DND-41 (cell line): ENCODE data around the gene METTL2B.
"Not testable (repeated sequence)": the region's sequence is repeated elsewhere in the genome, so short reads cannot be mapped to it uniquely, and the experiment has no call there.

Experiments used
- ATAC-seq: fragments of 200-7000 bp; cut with Tn5 transposase; 3 replicates; pipeline ENCODE4 v1.9.1; 2021; ENCODE audit warnings: low read depth; ENCODE audit not compliant: insufficient read depth
- DNase-seq: peaks from one replicate; pipeline ENCODE4 v3.0.0-alpha.2; 2020
- H2AFZ ChIP-seq: 2 replicates; pipeline ENCODE4 v1.6.0; 2012; ENCODE audit warnings: low read depth, low read length
- H3K27ac ChIP-seq: 2 replicates; pipeline ENCODE4 v1.5.1; 2012; ENCODE audit warnings: low read length, inconsistent platforms
- H3K27me3 ChIP-seq: fragments of 200-600 bp; sonication (generic); 2 replicates; pipeline ENCODE4 v1.6.0; 2012; ENCODE audit warnings: low read length, mild to moderate bottlenecking, inconsistent platforms; ENCODE audit not compliant: insufficient read depth, poor library complexity
- H3K36me3 ChIP-seq: 2 replicates; pipeline ENCODE4 v1.5.1; 2012; ENCODE audit warnings: low read length, inconsistent platforms; ENCODE audit not compliant: insufficient read depth
- H3K4me1 ChIP-seq: 2 replicates; pipeline ENCODE4 v1.5.1; 2012; ENCODE audit warnings: mild to moderate bottlenecking, low read length; ENCODE audit not compliant: insufficient read depth
- H3K4me2 ChIP-seq: 2 replicates; pipeline ENCODE4 v1.6.0; 2012; ENCODE audit warnings: mild to moderate bottlenecking, moderate library complexity, low read length, inconsistent platforms; ENCODE audit not compliant: insufficient read depth
- H3K4me3 ChIP-seq, 2 experiments: fragments of 200-600 bp in 1 of 2; shearing (Covaris generic) in 1 of 2; 2 replicates each; pipeline ENCODE4 v1.5.1; 2012 to 2016; ENCODE audit warnings: inconsistent platforms in 2 of 2, low read length in 2 of 2, mild to moderate bottlenecking in 2 of 2, low read depth in 1 of 2, moderate library complexity in 1 of 2
- H3K79me2 ChIP-seq: 2 replicates; pipeline ENCODE4 v1.6.0; 2012; ENCODE audit warnings: low read length, inconsistent platforms; ENCODE audit not compliant: insufficient read depth
- H3K9ac ChIP-seq: 2 replicates; pipeline ENCODE4 v1.6.0; 2012; ENCODE audit warnings: low read depth, mild to moderate bottlenecking, inconsistent platforms, low read length, moderate library complexity
- H3K9me3 ChIP-seq: 2 replicates; pipeline ENCODE4 v1.5.1; 2012; ENCODE audit warnings: low read length, moderate library complexity, mild to moderate bottlenecking, inconsistent platforms; ENCODE audit not compliant: insufficient read depth, severe bottlenecking
- H4K20me1 ChIP-seq: 2 replicates; pipeline ENCODE4 v1.6.0; 2012; ENCODE audit warnings: low read length; ENCODE audit not compliant: insufficient read depth
- EZH2 ChIP-seq: IDR thresholded peaks from 3 replicates; pipeline ENCODE4 v1.6.1; 2012; ENCODE audit warnings: borderline replicate concordance, low read depth, mild to moderate bottlenecking, moderate library complexity, low read length, inconsistent platforms; ENCODE audit not compliant: severe bottlenecking
- TF ChIP-seq, protein P1 (sequence below): IDR thresholded peaks from 2 replicates; pipeline ENCODE4 v1.5.1; 2012; ENCODE audit warnings: borderline replicate concordance, low read length, moderate library complexity, mild to moderate bottlenecking; ENCODE audit not compliant: poor library complexity, severe bottlenecking; ENCODE audit errors: extremely low read depth

The METTL2B gene, protein sequence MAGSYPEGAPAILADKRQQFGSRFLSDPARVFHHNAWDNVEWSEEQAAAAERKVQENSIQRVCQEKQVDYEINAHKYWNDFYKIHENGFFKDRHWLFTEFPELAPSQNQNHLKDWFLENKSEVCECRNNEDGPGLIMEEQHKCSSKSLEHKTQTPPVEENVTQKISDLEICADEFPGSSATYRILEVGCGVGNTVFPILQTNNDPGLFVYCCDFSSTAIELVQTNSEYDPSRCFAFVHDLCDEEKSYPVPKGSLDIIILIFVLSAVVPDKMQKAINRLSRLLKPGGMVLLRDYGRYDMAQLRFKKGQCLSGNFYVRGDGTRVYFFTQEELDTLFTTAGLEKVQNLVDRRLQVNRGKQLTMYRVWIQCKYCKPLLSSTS

DNA sequence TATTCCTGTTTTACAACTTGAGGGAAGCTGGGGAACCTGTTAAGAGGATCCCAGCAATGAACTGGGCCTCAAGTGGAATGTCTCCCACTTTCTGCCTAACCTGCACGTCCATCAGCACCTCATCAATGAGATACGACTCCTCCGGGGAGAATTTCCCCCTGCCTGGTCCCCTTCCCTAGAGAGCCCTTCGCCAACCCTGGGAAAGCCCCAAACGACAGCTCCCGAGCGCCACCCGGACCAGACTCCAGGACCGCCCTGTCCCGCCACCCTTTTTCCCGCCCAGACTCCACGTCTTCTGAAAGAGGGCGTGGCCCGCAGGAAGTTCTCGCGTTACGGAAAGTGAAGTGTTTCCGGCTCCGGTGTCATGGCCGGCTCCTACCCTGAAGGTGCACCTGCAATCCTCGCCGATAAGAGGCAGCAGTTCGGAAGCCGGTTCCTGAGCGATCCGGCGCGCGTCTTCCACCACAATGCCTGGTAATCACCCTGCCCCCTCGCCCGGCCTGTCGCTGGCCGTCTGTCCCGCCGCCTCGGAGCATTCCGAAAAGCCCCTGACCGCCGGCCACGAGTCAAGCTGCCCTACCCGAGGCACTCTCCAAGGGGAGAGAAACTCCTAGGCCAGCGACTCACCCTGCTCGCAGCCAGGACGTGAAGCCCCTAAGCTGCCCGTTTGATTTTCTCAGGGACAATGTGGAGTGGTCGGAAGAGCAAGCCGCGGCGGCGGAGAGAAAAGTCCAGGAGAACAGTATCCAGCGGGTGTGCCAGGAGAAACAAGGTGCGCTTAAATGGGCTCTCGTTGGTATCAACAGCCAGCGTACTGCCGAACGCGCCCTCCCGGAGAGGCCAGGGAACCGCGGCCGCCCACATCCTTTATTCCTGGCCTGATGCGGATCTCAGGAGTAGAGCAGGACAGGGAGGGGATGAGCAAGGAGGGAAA lies at the start of gene METTL2B:
Gene METTL2B, plus strand, starts transcription at position 347 of the 934 bp plus-strand sequence. Its CDS starts 18 bp downstream, at position 365.
- Histone ChIP-seq H2AFZ (peak within 1 kb of the TSS; percentile 78), H3K9ac (peak within 1 kb of the TSS; percentile 73), H3K4me1 (peaks cover 26% of the 10 kb centered on the region), H3K27ac (peak within 1 kb of the TSS; percentile 81), H3K36me3 (peaks cover 28% of the 10 kb centered on the region; the same call in 1 of the 2 replicates), H3K4me3 (peak within 1 kb of the TSS; percentile 51 to 60; a peak in 3 of 4 replicates), H3K4me2 (peak within 1 kb of the TSS; percentile 78), H3K79me2 (peaks cover 35% of the 10 kb centered on the region)
- ATAC-seq (peak; percentile 93), DNase-seq (peak; percentile 94)
- H4K20me1 ChIP-seq, H3K9me3 ChIP-seq, H3K27me3 ChIP-seq: not testable (repeated sequence)
- TF ChIP-seq, protein P1, sequence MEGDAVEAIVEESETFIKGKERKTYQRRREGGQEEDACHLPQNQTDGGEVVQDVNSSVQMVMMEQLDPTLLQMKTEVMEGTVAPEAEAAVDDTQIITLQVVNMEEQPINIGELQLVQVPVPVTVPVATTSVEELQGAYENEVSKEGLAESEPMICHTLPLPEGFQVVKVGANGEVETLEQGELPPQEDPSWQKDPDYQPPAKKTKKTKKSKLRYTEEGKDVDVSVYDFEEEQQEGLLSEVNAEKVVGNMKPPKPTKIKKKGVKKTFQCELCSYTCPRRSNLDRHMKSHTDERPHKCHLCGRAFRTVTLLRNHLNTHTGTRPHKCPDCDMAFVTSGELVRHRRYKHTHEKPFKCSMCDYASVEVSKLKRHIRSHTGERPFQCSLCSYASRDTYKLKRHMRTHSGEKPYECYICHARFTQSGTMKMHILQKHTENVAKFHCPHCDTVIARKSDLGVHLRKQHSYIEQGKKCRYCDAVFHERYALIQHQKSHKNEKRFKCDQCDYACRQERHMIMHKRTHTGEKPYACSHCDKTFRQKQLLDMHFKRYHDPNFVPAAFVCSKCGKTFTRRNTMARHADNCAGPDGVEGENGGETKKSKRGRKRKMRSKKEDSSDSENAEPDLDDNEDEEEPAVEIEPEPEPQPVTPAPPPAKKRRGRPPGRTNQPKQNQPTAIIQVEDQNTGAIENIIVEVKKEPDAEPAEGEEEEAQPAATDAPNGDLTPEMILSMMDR: peak; percentile 64

DNA sequence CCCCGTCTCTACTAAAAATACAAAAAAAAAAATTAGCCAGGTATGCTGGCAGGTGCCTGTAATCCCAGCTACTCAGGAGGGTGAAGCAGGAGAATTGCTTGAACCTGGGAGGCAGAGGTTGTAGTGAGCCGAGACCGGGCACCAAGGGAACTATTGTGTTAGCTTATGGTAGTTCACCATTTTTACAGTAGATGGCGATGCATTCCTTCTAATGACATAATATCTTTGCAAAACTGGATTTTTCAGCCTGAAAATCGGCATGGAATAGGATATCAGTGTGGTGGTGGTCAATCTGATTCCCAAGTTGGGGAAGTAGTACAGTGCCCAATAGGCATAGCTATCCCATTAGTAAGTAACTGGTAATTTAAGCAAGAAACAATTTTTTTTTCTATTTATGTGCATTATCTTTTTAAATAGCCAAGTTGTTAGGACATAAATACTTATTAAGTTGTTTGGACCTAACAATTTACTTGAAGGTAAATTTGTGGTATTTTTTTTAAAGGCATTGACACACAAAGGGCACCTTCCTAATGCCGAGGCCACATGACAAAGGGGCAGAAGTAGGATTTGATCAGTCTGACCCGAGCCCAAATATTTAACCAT lies 49.2 kb upstream of the METTL2B start:
- Histone ChIP-seq H3K79me2 (no peaks in the 10 kb centered on the region), H3K27me3 (peaks cover 10% of the 10 kb centered on the region), H3K9me3 (no peaks in the 10 kb centered on the region), H3K4me1 (no peaks in the 10 kb centered on the region), H3K4me3 (no peak overlapping the region), H3K4me2 (no peak overlapping the region), H2AFZ (no peak overlapping the region), H3K36me3 (no peaks in the 10 kb centered on the region), H3K27ac (no peak overlapping the region), H3K9ac (no peak overlapping the region), H4K20me1 (no peaks in the 10 kb centered on the region)
- peak; percentile 23 for DNase-seq
- ATAC-seq: peak; percentile 78
- no peak for TF ChIP-seq EZH2
- TF ChIP-seq, protein P1: peak; percentile 74

- DNase-seq (no peak), ATAC-seq (no peak)
- Histone ChIP-seq H3K4me1 (no peaks in the 10 kb centered on the region), H3K4me2 (no peak overlapping the region), H3K27me3 (peaks cover 28% of the 10 kb centered on the region), H4K20me1 (no peaks in the 10 kb centered on the region), H3K79me2 (no peaks in the 10 kb centered on the region), H3K27ac (no peak overlapping the region), H3K9me3 (no peaks in the 10 kb centered on the region), H3K9ac (no peak overlapping the region), H3K36me3 (no peaks in the 10 kb centered on the region), H3K4me3 (no peak overlapping the region), H2AFZ (no peak overlapping the region)
- TF ChIP-seq, protein P1: no peak
- TF ChIP-seq EZH2: no peak
Measured at GRCh38 chr7:128430207-128430606, 46.3 kb upstream of the METTL2B start.
